ENCODE results near the gene BIRC3. TPM values are rescaled to one million over a fixed set of nuclear protein-coding genes. Genes with fewer than 3 reads are reported as not detected.
A peak's percentile ranks its signal among the peaks of the same experiment; 100 is the strongest.

BIRC3 gene
- total RNA-seq, 2 experiments from 2014 or later: 115 to 124 TPM

- peaks cover 45% of the 10 kb centered on the region for H3K36me3 Mint-ChIP-seq (ENCODE audit: low read depth)
- Histone ChIP-seq H3K4me1 (ENCODE audit: insufficient read depth, low read length) (peaks cover 9% of the 10 kb centered on the region), H3K36me3 (ENCODE audit: insufficient read depth, low read length) (no peaks in the 10 kb centered on the region), H3K4me3 (ENCODE audit: low read length) (peak overlapping the region; percentile 65), H3K27me3 (ENCODE audit: control insufficient read depth in 1 of 2, insufficient read depth in 2 of 2, low read length in 2 of 2) (no peaks in the 10 kb centered on the region), H3K9me3 (ENCODE audit: control insufficient read depth in 1 of 2, insufficient read depth in 1 of 2, low read length in 2 of 2) (no peaks in the 10 kb centered on the region), H3K27ac (ENCODE audit: low read depth in 1 of 2, low read length in 2 of 2) (peak overlapping the region; percentile 95 to 96)
- H3K27me3 Mint-ChIP-seq: no peaks in the 10 kb centered on the region
- ChIA-PET POLR2A (no interaction called here), CTCF (interaction anchor here (1.0 to 3.0 kb wide), 4 partner anchors 12 to 40 kb away, joined by 3 to 15 read pairs (median 3); no protein-coding TSS in a partner anchor)
- H3K4me3 Mint-ChIP-seq: peak overlapping the region; percentile 98
- no peak for ATAC-seq (ENCODE audit: poor library complexity)
- H3K27ac Mint-ChIP-seq: peak overlapping the region; percentile 100
- intact Hi-C loops (cut with DNase I, micrococcal nuclease): loop anchor here (1.0 to 10.0 kb wide), 7 partner anchors 15 to 588 kb away; partner anchors contain the start of genes BIRC3 (in 1 of the 2) and TMEM123 (in 1 of the 2)
- TF ChIP-seq CTCF (IDR thresholded peaks at IDR 0.05): no peak
- peaks cover 48% of the 10 kb centered on the region for H3K4me1 Mint-ChIP-seq (ENCODE audit: low read depth)
- no peaks in the 10 kb centered on the region for H3K9me3 Mint-ChIP-seq
- no peak for DNase-seq
Observed at GRCh38 chr11:102346456-102346747, 29.1 kb downstream of the BIRC3 start.

- no peaks in the 10 kb centered on the region for H3K9me3 Mint-ChIP-seq
- H3K4me1 ChIP-seq (ENCODE audit: insufficient read depth, low read length): peaks cover 7% of the 10 kb centered on the region
- ChIA-PET POLR2A (interaction anchor here (1.1 to 2.8 kb wide), 4 partner anchors 15 to 149 kb away, joined by 4 to 13 read pairs (median 5); no protein-coding TSS in a partner anchor), CTCF (interaction anchor here (0.6 to 3.0 kb wide), 7 partner anchors 12 to 105 kb away, joined by 3 to 15 read pairs (median 3); no protein-coding TSS in a partner anchor)
- ATAC-seq (ENCODE audit: poor library complexity) (peak; percentile 81), DNase-seq (peak; percentile 91 to 98 (median 94))
- peak within 1 kb of the TSS; percentile 98 for H3K4me3 Mint-ChIP-seq
- H3K9me3 ChIP-seq (ENCODE audit: control insufficient read depth in 1 of 2, insufficient read depth in 1 of 2, low read length in 2 of 2): no peaks in the 10 kb centered on the region
- H3K36me3 ChIP-seq (ENCODE audit: insufficient read depth, low read length): no peaks in the 10 kb centered on the region
- intact Hi-C loops (cut with DNase I, micrococcal nuclease): loop anchor here (1.0 to 10.0 kb wide), 8 partner anchors 14 to 588 kb away; partner anchors contain the start of genes BIRC3 (in 1 of the 2) and TMEM123 (in 1 of the 2)
- H3K27me3 Mint-ChIP-seq: no peaks in the 10 kb centered on the region
- peaks cover 44% of the 10 kb centered on the region for H3K4me1 Mint-ChIP-seq (ENCODE audit: low read depth)
- H3K27me3 ChIP-seq (ENCODE audit: control insufficient read depth in 1 of 2, insufficient read depth in 2 of 2, low read length in 2 of 2): no peaks in the 10 kb centered on the region
- peak; percentile 72 for TF ChIP-seq CTCF (IDR thresholded peaks at IDR 0.05)
- peak within 1 kb of the TSS; percentile 100 for H3K27ac Mint-ChIP-seq
- H3K36me3 Mint-ChIP-seq (ENCODE audit: low read depth): peaks cover 50% of the 10 kb centered on the region
- H3K4me3 ChIP-seq (ENCODE audit: low read length): peak within 1 kb of the TSS; percentile 65
- H3K27ac ChIP-seq (ENCODE audit: low read depth in 1 of 2, low read length in 2 of 2): peak within 1 kb of the TSS; percentile 95 to 96
Observed at GRCh38 chr11:102346748-102347461, 29.6 kb downstream of the BIRC3 start, which contains the start of gene BIRC2. Gene BIRC2 (plus strand): TSS chr11:102347214. CDS start chr11:102349855, 2,641 bp downstream.

- peak overlapping the region; percentile 98 for H3K4me3 Mint-ChIP-seq
- Histone ChIP-seq H3K4me3 (ENCODE audit: low read length) (peak overlapping the region; percentile 65), H3K27me3 (ENCODE audit: control insufficient read depth in 1 of 2, insufficient read depth in 2 of 2, low read length in 2 of 2) (no peaks in the 10 kb centered on the region), H3K36me3 (ENCODE audit: insufficient read depth, low read length) (no peaks in the 10 kb centered on the region), H3K9me3 (ENCODE audit: control insufficient read depth in 1 of 2, insufficient read depth in 1 of 2, low read length in 2 of 2) (no peaks in the 10 kb centered on the region), H3K27ac (ENCODE audit: low read depth in 1 of 2, low read length in 2 of 2) (peak overlapping the region; percentile 95 to 96), H3K4me1 (ENCODE audit: insufficient read depth, low read length) (peaks cover 6% of the 10 kb centered on the region)
- H3K9me3 Mint-ChIP-seq: no peaks in the 10 kb centered on the region
- no peaks in the 10 kb centered on the region for H3K27me3 Mint-ChIP-seq
- TF ChIP-seq CTCF (IDR thresholded peaks at IDR 0.05): no peak
- no peak for ATAC-seq (ENCODE audit: poor library complexity)
- peaks cover 42% of the 10 kb centered on the region for H3K4me1 Mint-ChIP-seq (ENCODE audit: low read depth)
- ChIA-PET CTCF (interaction anchor here (0.6 to 3.0 kb wide), 6 partner anchors 13 to 104 kb away, joined by 3 to 15 read pairs (median 3); no protein-coding TSS in a partner anchor), POLR2A (interaction anchor here (1.1 to 2.8 kb wide), 4 partner anchors 14 to 148 kb away, joined by 4 to 13 read pairs (median 5); no protein-coding TSS in a partner anchor)
- peak overlapping the region; percentile 100 for H3K27ac Mint-ChIP-seq
- H3K36me3 Mint-ChIP-seq (ENCODE audit: low read depth): peaks cover 56% of the 10 kb centered on the region
- intact Hi-C loops (cut with DNase I, micrococcal nuclease): loop anchor here (1.0 to 10.0 kb wide), 6 partner anchors 29 to 587 kb away; partner anchors contain the start of gene TMEM123 (in 1 of the 2)
- peak in 4 of 14 experiments; percentile 34 to 56 (median 49) for DNase-seq
Observed at GRCh38 chr11:102347462-102348370, 30.4 kb downstream of the BIRC3 start.

Data from CD4-positive, alpha-beta T cell (primary cell).